HG03571 (cell line): ENCODE measurements around the gene PMPCA.

Source experiments
- ATAC-seq: cut with Tn5 transposase; IDR thresholded peaks from one replicate; pipeline ENCODE4 v1.9.1; 2021; ENCODE audit not compliant: unreplicated experiment

Gene PMPCA

GRCh38 chr9:136453326-136453725, 42.9 kb downstream of the PMPCA start:
- ATAC-seq, result no peak

- ATAC-seq, result no peak
Measured at GRCh38 chr9:136454026-136454796, 43.8 kb downstream of the PMPCA start.

- ATAC-seq, result no peak
Measured at GRCh38 chr9:136455043-136456002, 44.9 kb downstream of the PMPCA start.

GRCh38 chr9:136456258-136456657, 45.8 kb downstream of the PMPCA start:
- no peak for ATAC-seq

- ATAC-seq, result no peak
Measured at GRCh38 chr9:136457326-136457725, 46.9 kb downstream of the PMPCA start.

GRCh38 chr9:136459425-136459824, 49.0 kb downstream of the PMPCA start:
- no peak for ATAC-seq

GRCh38 chr9:136460772-136461325, 50.4 kb downstream of the PMPCA start:
- ATAC-seq, result no peak

- ATAC-seq, result no peak
Measured at GRCh38 chr9:136462664-136463063, 52.2 kb downstream of the PMPCA start.

GRCh38 chr9:136463578-136463977, 53.1 kb downstream of the PMPCA start:
- no peak for ATAC-seq

- no peak for ATAC-seq
Measured at GRCh38 chr9:136464241-136464640, 53.8 kb downstream of the PMPCA start.

GRCh38 chr9:136465500-136466154, 55.2 kb downstream of the PMPCA start:
- ATAC-seq, result no peak

- no peak for ATAC-seq
Measured at GRCh38 chr9:136466155-136466541, 55.7 kb downstream of the PMPCA start.

GRCh38 chr9:136467766-136468165, 57.3 kb downstream of the PMPCA start:
- no peak for ATAC-seq

- no peak for ATAC-seq
Measured at GRCh38 chr9:136470356-136470755, 59.9 kb downstream of the PMPCA start.

GRCh38 chr9:136470792-136471469, 60.5 kb downstream of the PMPCA start:
- no peak for ATAC-seq

GRCh38 chr9:136471802-136472487, 61.5 kb downstream of the PMPCA start:
- ATAC-seq, result no peak

GRCh38 chr9:136472640-136473353, 62.3 kb downstream of the PMPCA start:
- no peak for ATAC-seq

- no peak for ATAC-seq
Measured at GRCh38 chr9:136473354-136473721, 62.9 kb downstream of the PMPCA start.
